IMR-90 (cell line): ENCODE measurements around the gene SLC1A1. TPM values are rescaled to one million over a fixed set of nuclear protein-coding genes. Genes with fewer than 3 reads are reported as not detected.
A peak's percentile ranks its signal among the peaks of the same experiment; 100 is the strongest.

Experiments used
- ATAC-seq: fragments of 200-7000 bp; cut with Tn5 transposase; 2 replicates; pipeline ENCODE4 v1.9.1; 2020; ENCODE audit warnings: low read depth, mild to moderate bottlenecking, moderate library complexity
- BruUV-seq: library from RNA; stranded (reverse); fragments of 400-500 nt; replicated peaks from 2 replicates; lab custom pipeline; 2021; lab: Mats Ljungman, UMichigan
- CTCF ChIA-PET: fragments of 300-600 bp; formaldehyde crosslinking; extraction: SDS; loops from one replicate; lab custom pipeline; 2021; ENCODE audit warnings: antibody characterized with exemption; lab: Yijun Ruan, JAX
- POLR2A ChIA-PET: fragments of 300-600 bp; sonication (Branson Sonifier 250); formaldehyde crosslinking; loops from one replicate; lab custom pipeline; 2022; ENCODE audit warnings: antibody characterized with exemption; ENCODE audit not compliant: unreplicated experiment; lab: Charles Lee
- DNase-seq: peaks from one replicate; pipeline ENCODE4 v3.0.0; 2013
- H2AFZ ChIP-seq: replicated peaks from 2 replicates; pipeline ENCODE3; 2013; ENCODE audit warnings: low read length, mild to moderate bottlenecking; ENCODE audit not compliant: poor library complexity
- H2AK5ac ChIP-seq: 2 replicates; pipeline ENCODE4 v1.6.1; 2013; ENCODE audit warnings: low read depth, low read length, inconsistent platforms
- H2AK9ac ChIP-seq: replicated peaks from 2 replicates; pipeline ENCODE3; 2013; ENCODE audit warnings: mild to moderate bottlenecking, low read depth, low read length, moderate library complexity; ENCODE audit not compliant: poor library complexity
- H2BK120ac ChIP-seq: 2 replicates; pipeline ENCODE4 v1.6.1; 2013; ENCODE audit warnings: low read depth, low read length, inconsistent platforms
- H2BK15ac ChIP-seq: 3 replicates; pipeline ENCODE4 v1.6.1; 2013; ENCODE audit warnings: low read depth, low read length, inconsistent platforms
- H2BK20ac ChIP-seq: 2 replicates; pipeline ENCODE4 v1.6.1; 2013; ENCODE audit warnings: low read depth, mild to moderate bottlenecking, inconsistent platforms, low read length, moderate library complexity
- H2BK5ac ChIP-seq: 2 replicates; pipeline ENCODE4 v1.6.1; 2013; ENCODE audit warnings: mild to moderate bottlenecking, low read depth, low read length, inconsistent platforms; ENCODE audit not compliant: poor library complexity, severe bottlenecking
- H3K14ac ChIP-seq: replicated peaks from 2 replicates; pipeline ENCODE4 v1.6.1; 2013; ENCODE audit warnings: low read depth, low read length, inconsistent platforms
- H3K18ac ChIP-seq: 2 replicates; pipeline ENCODE4 v1.6.1; 2013; ENCODE audit warnings: low read depth, low read length, control low read depth
- H3K23ac ChIP-seq: 2 replicates; pipeline ENCODE4 v1.6.1; 2013; ENCODE audit warnings: low read depth, low read length, inconsistent platforms
- H3K27ac ChIP-seq: 2 replicates; pipeline ENCODE4 v1.5.1; 2013; ENCODE audit warnings: mild to moderate bottlenecking, control low read depth, low read length; ENCODE audit not compliant: insufficient read depth
- H3K27me3 ChIP-seq: 2 replicates; pipeline ENCODE4 v1.6.1; 2013; ENCODE audit warnings: low read length; ENCODE audit not compliant: control insufficient read depth, insufficient read depth
- H3K36me3 ChIP-seq: 2 replicates; pipeline ENCODE4 v1.6.1; 2013; ENCODE audit warnings: low read length, mixed read lengths; ENCODE audit not compliant: control insufficient read depth, insufficient read depth
- H3K4ac ChIP-seq: 2 replicates; pipeline ENCODE4 v1.6.1; 2013; ENCODE audit warnings: low read depth, low read length, inconsistent platforms
- H3K4me1 ChIP-seq: 2 replicates; pipeline ENCODE4 v1.6.1; 2013; ENCODE audit warnings: low read length, mixed read lengths; ENCODE audit not compliant: control insufficient read depth, insufficient read depth
- H3K4me2 ChIP-seq: 2 replicates; pipeline ENCODE4 v1.6.1; 2013; ENCODE audit warnings: low read depth, mild to moderate bottlenecking, control low read depth, low read length, moderate library complexity
- H3K4me3 ChIP-seq: 2 replicates; pipeline ENCODE4 v1.5.1; 2013; ENCODE audit warnings: low read depth, mild to moderate bottlenecking, control low read depth, low read length, moderate library complexity; ENCODE audit not compliant: insufficient read depth
- H3K56ac ChIP-seq: 2 replicates; pipeline ENCODE4 v1.6.1; 2013; ENCODE audit warnings: low read length, inconsistent platforms; ENCODE audit not compliant: insufficient read depth; ENCODE audit errors: extremely low read depth
- H3K79me1 ChIP-seq, 2 experiments: 2 replicates each; pipeline ENCODE4 v1.6.1; 2013; ENCODE audit warnings: low read length in 2 of 2, inconsistent platforms in 1 of 2, low read depth in 1 of 2
- H3K9ac ChIP-seq: 2 replicates; pipeline ENCODE4 v1.6.1; 2013; ENCODE audit warnings: low read depth, low read length, control low read depth
- H3K9me1 ChIP-seq: 2 replicates; pipeline ENCODE4 v1.6.1; 2013; ENCODE audit warnings: low read length, inconsistent platforms; ENCODE audit not compliant: insufficient read depth
- H3K9me3 ChIP-seq: 2 replicates; pipeline ENCODE4 v1.6.1; 2013; ENCODE audit warnings: low read length; ENCODE audit not compliant: control insufficient read depth, insufficient read depth
- H4K20me1 ChIP-seq: 2 replicates; pipeline ENCODE4 v1.6.1; 2013; ENCODE audit warnings: low read length, inconsistent platforms; ENCODE audit not compliant: insufficient read depth
- H4K5ac ChIP-seq: 2 replicates; pipeline ENCODE4 v1.6.1; 2013; ENCODE audit warnings: mild to moderate bottlenecking, low read depth, low read length, control low read depth
- H4K8ac ChIP-seq, 2 experiments: 2 replicates each; pipeline ENCODE4 v1.6.1; 2013; ENCODE audit warnings: low read depth in 2 of 2, low read length in 2 of 2, control low read depth in 1 of 2, inconsistent platforms in 1 of 2
- H4K91ac ChIP-seq: 2 replicates; pipeline ENCODE4 v1.6.1; 2013; ENCODE audit warnings: low read depth, low read length, inconsistent platforms; ENCODE audit not compliant: insufficient read depth
- BHLHE40 ChIP-seq: fragments of 150-350 bp; IDR thresholded peaks from 2 replicates; pipeline ENCODE4 v1.6.1; 2016; ENCODE audit warnings: mild to moderate bottlenecking, low read depth, low read length
- CHD1 ChIP-seq: IDR thresholded peaks from 2 replicates; pipeline ENCODE4 v1.6.1; 2012; ENCODE audit warnings: low read depth, low read length, improper control_type of control experiment
- FOS ChIP-seq: fragments of 150-350 bp; IDR thresholded peaks from 2 replicates; pipeline ENCODE4 v1.6.1; 2016; ENCODE audit warnings: low read depth, low read length
- MAFK ChIP-seq: IDR thresholded peaks from 2 replicates; pipeline ENCODE4 v1.6.1; 2012; ENCODE audit warnings: low read depth, low read length, improper control_type of control experiment
- MXI1 ChIP-seq: IDR thresholded peaks from 2 replicates; pipeline ENCODE4 v1.6.1; 2012; ENCODE audit warnings: low read depth, mild to moderate bottlenecking, low read length, moderate library complexity, borderline replicate concordance
- NFE2L2 ChIP-seq: fragments of 150-350 bp; IDR thresholded peaks from 2 replicates; pipeline ENCODE4 v1.6.1; 2016; ENCODE audit warnings: low read depth, mild to moderate bottlenecking, low read length
- RAD21 ChIP-seq: IDR thresholded peaks from 2 replicates; pipeline ENCODE4 v1.6.1; 2012; ENCODE audit warnings: low read length, improper control_type of control experiment
- RCOR1 ChIP-seq: IDR thresholded peaks from 2 replicates; pipeline ENCODE4 v1.6.1; 2012; ENCODE audit warnings: mild to moderate bottlenecking, low read length, improper control_type of control experiment; ENCODE audit not compliant: insufficient replicate concordance
- RFX5 ChIP-seq: IDR thresholded peaks from 2 replicates; pipeline ENCODE4 v1.8.0; 2012; ENCODE audit warnings: low read depth, mild to moderate bottlenecking, low read length, moderate library complexity
- SMC3 ChIP-seq: fragments of 150-350 bp; IDR thresholded peaks from 2 replicates; pipeline ENCODE4 v1.6.1; 2016; ENCODE audit warnings: low read depth, mild to moderate bottlenecking, antibody characterized with exemption, low read length, moderate library complexity
- WGBS, 2 experiments: methylation state at CpG; one replicate each; pipeline versions ENCODE4 v1.1.5 to v1.1.7; 2013; ENCODE audit warnings: missing lambda C conversion rate in 2 of 2; ENCODE audit not compliant: insufficient read length in 1 of 2; ENCODE audit errors: extremely low coverage in 2 of 2; 5-methylcytosine and 5-hydroxymethylcytosine counted together
- dilution Hi-C: fragments of 300-500 bp; cut with HindIII; formaldehyde crosslinking; loops from one replicate; pipeline ENCODE4 v1.14.3; 2018; ENCODE audit warnings: low sequenced_read_pairs; ENCODE audit not compliant: unreplicated experiment
- in situ Hi-C: fragments of 300-500 bp; cut with MboI; formaldehyde crosslinking; loops from 3 replicates; pipeline ENCODE4 v1.14.3; 2019; ENCODE audit warnings: low sequenced_read_pairs, inconsistent platforms, mixed read lengths
- intact Hi-C: fragments of 100-400 bp; cut with micrococcal nuclease; formaldehyde crosslinking; loops from 2 replicates; pipeline ENCODE4 v1.10.0; 2022
- polyA plus RNA-seq, 3 experiments: library from polyadenylated mRNA; depleted of rRNA; stranded (reverse); fragments of >200 nt; gene quantifications; 2 replicates each; pipeline ENCODE4 v1.2.3, GENCODE V29; 2012; ENCODE audit warnings: low replicate concordance in 1 of 3
- total RNA-seq: library from RNA; depleted of rRNA; stranded (reverse); fragments of >200 nt; gene quantifications from 2 replicates; pipeline ENCODE4 v1.2.3, GENCODE V29; 2012
- TF ChIP-seq, protein P1 (sequence below): fragments of 150-350 bp; IDR thresholded peaks from 2 replicates; pipeline ENCODE4 v1.6.1; 2017; ENCODE audit warnings: mild to moderate bottlenecking, antibody characterized with exemption, low read length, low read depth
- TF ChIP-seq, protein P2 (sequence below): fragments of 150-350 bp; IDR thresholded peaks from 2 replicates; pipeline ENCODE4 v1.6.1; 2016; ENCODE audit warnings: low read depth, mild to moderate bottlenecking, low read length, moderate library complexity, borderline replicate concordance
- TF ChIP-seq, protein P3 (sequence below): conservative IDR thresholded peaks from 2 replicates; pipeline ENCODE4 v1.5.1; 2012; ENCODE audit warnings: mild to moderate bottlenecking, low read depth, low read length, improper control_type of control experiment

SLC1A1 gene
- total and polyA plus RNA-seq, 2 of the 4 experiments (the other 2 are of a cell fraction), result 2.2 to 4.1 TPM

DNA sequence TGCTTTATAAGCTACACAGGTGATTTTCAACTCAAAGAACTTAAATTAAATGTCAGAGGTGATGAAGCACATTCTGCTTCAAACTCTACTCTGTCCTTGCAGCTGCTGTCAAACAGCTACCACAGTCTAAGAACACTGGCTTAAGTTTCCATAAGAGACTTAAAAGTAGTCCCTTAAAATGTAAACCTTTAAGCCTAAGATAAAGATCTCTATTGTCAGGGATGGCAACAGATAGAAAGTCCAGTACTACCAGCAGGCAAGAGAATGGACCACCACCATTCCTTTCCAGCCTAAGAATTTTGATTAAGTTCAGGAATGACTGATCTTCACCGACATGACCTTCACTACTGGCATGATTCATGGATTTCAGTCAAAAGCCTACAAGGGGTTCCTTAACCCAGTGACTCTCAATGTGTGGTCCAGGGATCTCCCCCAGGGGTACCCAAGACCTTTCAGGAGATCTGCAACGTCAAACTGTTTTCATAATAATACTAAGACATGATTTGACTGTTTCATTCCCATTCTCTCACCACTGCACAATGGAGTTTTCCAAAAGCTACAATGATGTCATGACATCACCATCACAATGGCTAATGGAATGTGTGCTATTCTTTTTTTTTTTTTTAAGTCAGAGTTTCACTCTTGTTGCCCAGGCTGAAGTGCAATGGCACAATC, 130.8 kb downstream of the SLC1A1 start:
- no peak overlapping the region for H2BK15ac ChIP-seq
- no peak overlapping the region for H3K14ac ChIP-seq
- no peak overlapping the region for H4K91ac ChIP-seq
- no peaks in the 10 kb centered on the region for H3K36me3 ChIP-seq
- no peaks in the 10 kb centered on the region for H3K27me3 ChIP-seq
- no peak overlapping the region for H3K4ac ChIP-seq
- dilution Hi-C loops (no loop called here), in situ Hi-C loops (no loop called here), intact Hi-C loops (no loop called here)
- no peak overlapping the region for H3K18ac ChIP-seq
- no peak overlapping the region for H2AFZ ChIP-seq
- H3K56ac ChIP-seq, result no peak overlapping the region
- H2BK5ac ChIP-seq, result no peak overlapping the region
- CTCF ChIA-PET, result no interaction called here
- no peak overlapping the region for H4K8ac ChIP-seq
- no peaks in the 10 kb centered on the region for H3K9me3 ChIP-seq
- H3K23ac ChIP-seq, result no peak overlapping the region
- peak; percentile 31 for DNase-seq
- no peak overlapping the region for H2BK20ac ChIP-seq
- 83% methylated on average over 1 of the region's 2 CpGs; no CpG with 5 or more reads in 1 of the 2 experiments for WGBS, 2 experiments
- TF ChIP-seq MXI1 (no peak), CHD1 (no peak), FOS (no peak), RFX5 (no peak), SMC3 (no peak), RCOR1 (no peak), RAD21 (no peak), BHLHE40 (no peak), MAFK (no peak), NFE2L2 (no peak)
- TF ChIP-seq, protein P1, sequence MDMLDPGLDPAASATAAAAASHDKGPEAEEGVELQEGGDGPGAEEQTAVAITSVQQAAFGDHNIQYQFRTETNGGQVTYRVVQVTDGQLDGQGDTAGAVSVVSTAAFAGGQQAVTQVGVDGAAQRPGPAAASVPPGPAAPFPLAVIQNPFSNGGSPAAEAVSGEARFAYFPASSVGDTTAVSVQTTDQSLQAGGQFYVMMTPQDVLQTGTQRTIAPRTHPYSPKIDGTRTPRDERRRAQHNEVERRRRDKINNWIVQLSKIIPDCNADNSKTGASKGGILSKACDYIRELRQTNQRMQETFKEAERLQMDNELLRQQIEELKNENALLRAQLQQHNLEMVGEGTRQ, result no peak
- TF ChIP-seq, protein P2, sequence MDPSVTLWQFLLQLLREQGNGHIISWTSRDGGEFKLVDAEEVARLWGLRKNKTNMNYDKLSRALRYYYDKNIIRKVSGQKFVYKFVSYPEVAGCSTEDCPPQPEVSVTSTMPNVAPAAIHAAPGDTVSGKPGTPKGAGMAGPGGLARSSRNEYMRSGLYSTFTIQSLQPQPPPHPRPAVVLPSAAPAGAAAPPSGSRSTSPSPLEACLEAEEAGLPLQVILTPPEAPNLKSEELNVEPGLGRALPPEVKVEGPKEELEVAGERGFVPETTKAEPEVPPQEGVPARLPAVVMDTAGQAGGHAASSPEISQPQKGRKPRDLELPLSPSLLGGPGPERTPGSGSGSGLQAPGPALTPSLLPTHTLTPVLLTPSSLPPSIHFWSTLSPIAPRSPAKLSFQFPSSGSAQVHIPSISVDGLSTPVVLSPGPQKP, result no peak
- TF ChIP-seq, protein P3, sequence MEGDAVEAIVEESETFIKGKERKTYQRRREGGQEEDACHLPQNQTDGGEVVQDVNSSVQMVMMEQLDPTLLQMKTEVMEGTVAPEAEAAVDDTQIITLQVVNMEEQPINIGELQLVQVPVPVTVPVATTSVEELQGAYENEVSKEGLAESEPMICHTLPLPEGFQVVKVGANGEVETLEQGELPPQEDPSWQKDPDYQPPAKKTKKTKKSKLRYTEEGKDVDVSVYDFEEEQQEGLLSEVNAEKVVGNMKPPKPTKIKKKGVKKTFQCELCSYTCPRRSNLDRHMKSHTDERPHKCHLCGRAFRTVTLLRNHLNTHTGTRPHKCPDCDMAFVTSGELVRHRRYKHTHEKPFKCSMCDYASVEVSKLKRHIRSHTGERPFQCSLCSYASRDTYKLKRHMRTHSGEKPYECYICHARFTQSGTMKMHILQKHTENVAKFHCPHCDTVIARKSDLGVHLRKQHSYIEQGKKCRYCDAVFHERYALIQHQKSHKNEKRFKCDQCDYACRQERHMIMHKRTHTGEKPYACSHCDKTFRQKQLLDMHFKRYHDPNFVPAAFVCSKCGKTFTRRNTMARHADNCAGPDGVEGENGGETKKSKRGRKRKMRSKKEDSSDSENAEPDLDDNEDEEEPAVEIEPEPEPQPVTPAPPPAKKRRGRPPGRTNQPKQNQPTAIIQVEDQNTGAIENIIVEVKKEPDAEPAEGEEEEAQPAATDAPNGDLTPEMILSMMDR, result no peak
- no peak overlapping the region for H3K4me3 ChIP-seq
- H2BK120ac ChIP-seq, result no peak overlapping the region
- no peak overlapping the region for H3K27ac ChIP-seq
- H3K4me2 ChIP-seq, result no peak overlapping the region
- H4K20me1 ChIP-seq, result no peaks in the 10 kb centered on the region
- no peak overlapping the region for H3K9ac ChIP-seq
- ATAC-seq, result no peak
- BruUV-seq, result no TSS peak
- POLR2A ChIA-PET, result no interaction called here
- H2AK9ac ChIP-seq, result no peak overlapping the region
- H3K4me1 ChIP-seq, result no peaks in the 10 kb centered on the region; the same call in 1 of the 2 replicates
- H4K5ac ChIP-seq, result no peak overlapping the region
- H3K9me1 ChIP-seq, result no peaks in the 10 kb centered on the region
- no peaks in the 10 kb centered on the region for H3K79me1 ChIP-seq
- H2AK5ac ChIP-seq, result no peak overlapping the region
